Measurements from ENCODE around the gene CACNB3.

GRCh38 chr12:48783432-48783831 lies 34.9 kb upstream of the CACNB3 start:
- TF ChIP-seq CTCF (IDR thresholded peaks at IDR 0.05) = no peak
- no peak for TF ChIP-seq EZH2 (IDR thresholded peaks at IDR 0.05; ENCODE audit: borderline replicate concordance, insufficient read depth, low read depth, low read length, poor library complexity, severe bottlenecking)
